ENCODE data around the gene HAAO.
"Not testable (repeated sequence)": the region's sequence is repeated elsewhere in the genome, so short reads cannot be mapped to it uniquely, and the experiment has no call there.

Gene HAAO

GRCh38 chr2:42752314-42752713 is 40.1 kb downstream of the HAAO start:
- DNase-seq (ENCODE audit: low read depth in 2 of 2): no peak

GRCh38 chr2:42748840-42749239 is 43.5 kb downstream of the HAAO start:
- no peak for DNase-seq (ENCODE audit: low read depth in 2 of 2)

DNA sequence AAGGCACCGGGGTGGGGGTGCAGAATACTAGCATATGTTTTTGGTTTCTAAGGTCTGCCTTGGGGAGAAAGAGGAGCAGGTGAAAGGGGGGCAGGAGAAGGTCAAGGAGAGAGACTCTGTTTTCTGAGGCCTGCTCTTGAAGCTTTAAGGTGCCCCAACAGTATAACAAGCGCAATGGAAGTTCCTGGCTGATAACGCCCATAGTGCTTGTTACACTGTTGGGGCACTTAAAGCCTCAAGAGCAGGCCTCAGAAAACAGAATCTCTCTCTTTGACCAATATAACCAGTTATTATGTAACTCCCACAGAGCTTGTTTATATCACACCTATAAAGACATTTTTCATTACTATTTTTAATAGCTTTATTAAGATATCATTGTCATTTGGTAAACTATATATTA is 45.0 kb downstream of the HAAO start:
- DNase-seq (ENCODE audit: low read depth in 2 of 2): no peak

GRCh38 chr2:42744545-42745082 is 47.8 kb downstream of the HAAO start:
- DNase-seq (ENCODE audit: low read depth in 2 of 2): no peak

DNA sequence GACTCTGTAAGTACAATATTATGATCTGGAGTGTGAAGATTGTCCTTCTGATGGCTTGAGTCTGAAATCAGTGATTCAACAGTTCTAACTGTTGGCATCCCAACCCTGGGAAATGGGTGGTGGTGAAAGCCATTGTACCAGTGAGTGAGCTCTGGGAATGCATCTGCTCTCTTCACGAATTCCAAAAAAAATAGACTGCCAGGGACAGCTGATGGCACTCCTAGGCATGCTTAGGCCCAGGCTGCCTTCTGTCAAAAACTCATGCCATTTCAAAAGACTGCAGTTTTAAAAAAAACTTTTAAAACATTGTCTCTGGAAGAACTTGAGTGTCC is 48.8 kb downstream of the HAAO start:
- DNase-seq (ENCODE audit: low read depth in 2 of 2): no peak

DNA sequence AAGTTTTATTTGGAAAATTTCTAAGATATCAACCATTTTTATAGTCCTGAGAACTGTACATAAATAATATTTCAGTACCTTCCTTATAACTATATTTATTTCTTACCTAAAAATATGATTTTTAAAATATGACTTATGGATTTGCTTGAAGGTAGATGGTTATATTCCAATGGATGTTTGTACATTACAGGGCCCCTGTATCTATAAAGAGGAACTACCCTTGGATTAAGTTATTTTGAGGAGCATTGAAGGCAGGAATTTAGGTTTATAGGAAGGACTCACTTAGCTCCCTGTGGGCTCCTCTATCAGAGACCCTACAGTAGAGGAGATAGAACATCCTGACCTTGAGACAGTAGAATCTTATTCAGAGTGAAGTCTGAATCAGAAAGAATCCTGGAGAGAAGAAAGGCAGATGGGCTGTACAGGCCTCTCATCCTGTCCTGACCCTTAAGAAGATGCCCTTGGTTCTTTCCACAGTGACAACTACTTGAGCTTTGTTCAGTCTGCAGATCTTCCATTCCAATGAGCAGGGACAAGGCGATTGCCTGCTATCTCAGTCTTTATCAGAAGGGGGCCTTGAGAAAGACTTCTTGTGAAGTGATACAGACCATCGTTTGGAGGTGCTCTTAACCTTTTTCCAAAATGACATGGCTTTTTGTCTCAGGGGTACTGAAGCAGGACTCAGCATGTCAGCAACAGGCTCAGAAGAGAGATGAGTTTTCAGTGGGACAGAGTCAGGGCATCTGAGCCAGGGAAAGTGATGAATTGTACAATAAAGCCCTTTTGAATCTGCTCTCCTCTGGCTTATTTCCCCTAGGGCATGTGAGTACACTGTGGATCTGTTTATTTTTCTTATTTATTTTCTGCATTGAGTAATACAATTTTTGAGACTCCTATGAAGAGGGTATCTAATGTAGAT is 49.4 kb downstream of the HAAO start:
- DNase-seq (ENCODE audit: low read depth in 2 of 2): no peak

GRCh38 chr2:42741140-42741539 is 51.2 kb downstream of the HAAO start:
- no peak for DNase-seq (ENCODE audit: low read depth in 2 of 2)

GRCh38 chr2:42736598-42737322 is 55.6 kb downstream of the HAAO start:
- no peak for DNase-seq (ENCODE audit: low read depth in 2 of 2)

DNA sequence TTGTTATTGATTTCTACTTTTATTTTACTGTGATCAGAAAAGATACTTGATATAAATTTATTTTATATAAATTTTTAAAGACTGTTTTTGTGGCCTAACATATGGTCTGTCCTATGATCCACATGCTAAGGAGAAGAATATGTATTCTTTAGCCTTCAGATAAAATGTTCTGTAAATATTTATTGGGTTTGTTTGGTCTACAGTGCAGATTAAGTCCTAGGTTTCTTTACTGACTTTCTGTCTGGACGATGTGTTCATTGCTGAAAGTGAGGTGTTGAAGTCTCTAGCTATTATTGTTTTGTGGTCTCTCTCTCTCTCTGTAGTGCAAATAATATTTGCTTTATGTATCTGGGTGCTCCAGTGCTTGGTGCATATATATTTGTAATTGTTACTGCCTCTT is 58.5 kb downstream of the HAAO start:
- no peak for DNase-seq (ENCODE audit: low read depth in 2 of 2)

DNA sequence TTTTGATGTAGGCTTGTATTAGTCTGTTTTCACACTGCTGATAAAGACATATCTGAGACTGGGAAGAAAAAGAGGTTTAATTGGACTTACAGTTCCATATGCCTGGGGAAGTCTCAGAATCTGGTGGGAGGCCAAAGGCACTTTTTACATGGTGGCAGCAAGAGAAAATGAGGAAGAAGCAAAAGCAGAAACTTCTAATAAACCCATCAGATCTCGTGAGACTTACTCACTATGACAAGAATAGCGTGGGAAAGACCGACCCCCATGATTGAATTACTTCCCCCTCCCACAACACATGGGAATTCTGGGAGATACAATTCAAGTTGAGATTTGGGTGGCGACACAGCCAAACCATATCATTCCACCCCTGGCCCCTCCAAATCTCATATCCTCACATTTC is 61.1 kb downstream of the HAAO start:
- DNase-seq (ENCODE audit: low read depth in 2 of 2): not testable (repeated sequence)

- DNase-seq (ENCODE audit: low read depth in 2 of 2): no peak
Measured at GRCh38 chr2:42726680-42727079, 65.7 kb downstream of the HAAO start.

- no peak for DNase-seq (ENCODE audit: low read depth in 2 of 2)
Measured at GRCh38 chr2:42725657-42726056, 66.7 kb downstream of the HAAO start.

DNA sequence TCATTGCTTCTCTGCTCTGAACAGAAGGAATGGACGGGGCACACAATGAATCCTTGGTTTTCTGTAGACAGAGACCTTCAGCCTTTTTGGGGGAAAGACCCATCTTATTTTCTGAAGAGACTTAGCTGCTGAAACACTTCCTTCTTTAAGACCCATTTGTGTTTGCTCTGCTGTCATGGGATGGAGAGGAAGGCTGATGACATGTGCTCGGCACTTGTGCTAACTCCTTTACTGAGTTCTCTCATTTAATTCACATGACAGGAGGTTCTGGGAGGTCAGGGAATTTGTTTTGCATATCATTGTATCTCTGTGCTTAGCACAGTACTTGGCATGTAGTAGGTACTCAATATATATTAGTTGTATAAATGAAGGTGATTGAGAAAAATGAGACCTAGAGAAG is 67.5 kb downstream of the HAAO start:
- DNase-seq (ENCODE audit: low read depth in 2 of 2): no peak

GRCh38 chr2:42723465-42723864 is 68.9 kb downstream of the HAAO start:
- no peak for DNase-seq (ENCODE audit: low read depth in 2 of 2)

- no peak for DNase-seq (ENCODE audit: low read depth in 2 of 2)
Measured at GRCh38 chr2:42722320-42723190, 69.8 kb downstream of the HAAO start.

DNA sequence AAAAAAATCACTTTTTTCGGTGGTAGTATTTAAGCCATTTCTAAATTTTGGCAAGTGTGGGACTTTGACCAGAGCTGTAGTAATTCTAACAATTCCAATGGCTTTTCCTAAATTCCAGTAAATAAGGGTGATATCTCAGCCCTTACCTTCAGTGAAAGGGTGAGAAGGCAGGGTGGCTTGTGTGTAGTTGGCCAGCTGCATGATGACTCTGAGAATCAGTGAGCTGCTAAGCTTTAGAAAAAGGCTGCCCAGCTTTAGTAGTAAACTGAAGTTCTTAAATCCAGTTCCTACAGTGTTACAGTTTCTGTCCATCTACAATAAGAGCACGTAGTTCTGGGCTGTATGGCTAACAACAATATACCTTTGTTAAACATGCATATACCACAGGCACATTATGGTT is 70.5 kb downstream of the HAAO start:
- DNase-seq (ENCODE audit: low read depth in 2 of 2): no peak
